ENCODE measurements around the gene PLD3.

The PLD3 gene

GRCh38 chr19:40348961-40349507 lies 539 bp downstream of the PLD3 start:
- TF ChIP-seq, protein P1, sequence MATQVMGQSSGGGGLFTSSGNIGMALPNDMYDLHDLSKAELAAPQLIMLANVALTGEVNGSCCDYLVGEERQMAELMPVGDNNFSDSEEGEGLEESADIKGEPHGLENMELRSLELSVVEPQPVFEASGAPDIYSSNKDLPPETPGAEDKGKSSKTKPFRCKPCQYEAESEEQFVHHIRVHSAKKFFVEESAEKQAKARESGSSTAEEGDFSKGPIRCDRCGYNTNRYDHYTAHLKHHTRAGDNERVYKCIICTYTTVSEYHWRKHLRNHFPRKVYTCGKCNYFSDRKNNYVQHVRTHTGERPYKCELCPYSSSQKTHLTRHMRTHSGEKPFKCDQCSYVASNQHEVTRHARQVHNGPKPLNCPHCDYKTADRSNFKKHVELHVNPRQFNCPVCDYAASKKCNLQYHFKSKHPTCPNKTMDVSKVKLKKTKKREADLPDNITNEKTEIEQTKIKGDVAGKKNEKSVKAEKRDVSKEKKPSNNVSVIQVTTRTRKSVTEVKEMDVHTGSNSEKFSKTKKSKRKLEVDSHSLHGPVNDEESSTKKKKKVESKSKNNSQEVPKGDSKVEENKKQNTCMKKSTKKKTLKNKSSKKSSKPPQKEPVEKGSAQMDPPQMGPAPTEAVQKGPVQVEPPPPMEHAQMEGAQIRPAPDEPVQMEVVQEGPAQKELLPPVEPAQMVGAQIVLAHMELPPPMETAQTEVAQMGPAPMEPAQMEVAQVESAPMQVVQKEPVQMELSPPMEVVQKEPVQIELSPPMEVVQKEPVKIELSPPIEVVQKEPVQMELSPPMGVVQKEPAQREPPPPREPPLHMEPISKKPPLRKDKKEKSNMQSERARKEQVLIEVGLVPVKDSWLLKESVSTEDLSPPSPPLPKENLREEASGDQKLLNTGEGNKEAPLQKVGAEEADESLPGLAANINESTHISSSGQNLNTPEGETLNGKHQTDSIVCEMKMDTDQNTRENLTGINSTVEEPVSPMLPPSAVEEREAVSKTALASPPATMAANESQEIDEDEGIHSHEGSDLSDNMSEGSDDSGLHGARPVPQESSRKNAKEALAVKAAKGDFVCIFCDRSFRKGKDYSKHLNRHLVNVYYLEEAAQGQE (IDR thresholded peaks at IDR 0.05; ENCODE audit: low read depth) = no peak
- TF ChIP-seq TCF12 (IDR thresholded peaks at IDR 0.05; ENCODE audit: low read depth) = no peak
- no peak for TF ChIP-seq CEBPB (IDR thresholded peaks at IDR 0.05)
- TF ChIP-seq EP300 (IDR thresholded peaks at IDR 0.05; ENCODE audit: borderline replicate concordance) = no peak
- TF ChIP-seq RAD21 (IDR thresholded peaks at IDR 0.05; ENCODE audit: low read depth) = no peak
- TF ChIP-seq USF1 (IDR thresholded peaks at IDR 0.05) = no peak
- no peak for TF ChIP-seq NFIC (IDR thresholded peaks at IDR 0.05)
- no peak for TF ChIP-seq MAX (IDR thresholded peaks at IDR 0.05)
- TF ChIP-seq TEAD4 (IDR thresholded peaks at IDR 0.05) = no peak
- no peak for TF ChIP-seq CREB1 (IDR thresholded peaks at IDR 0.05; ENCODE audit: low read depth)
- no peak for TF ChIP-seq YY1 (IDR thresholded peaks at IDR 0.05; ENCODE audit: low read depth)
- TF ChIP-seq FOXM1 (IDR thresholded peaks at IDR 0.05; ENCODE audit: borderline replicate concordance, low read depth) = no peak
- no peak for TF ChIP-seq EGR1 (IDR thresholded peaks at IDR 0.05)
- TF ChIP-seq ZBTB7A (IDR thresholded peaks at IDR 0.05; ENCODE audit: low read depth) = no peak
- TF ChIP-seq TAF1 (IDR thresholded peaks at IDR 0.05; ENCODE audit: low read depth) = no peak

DNA sequence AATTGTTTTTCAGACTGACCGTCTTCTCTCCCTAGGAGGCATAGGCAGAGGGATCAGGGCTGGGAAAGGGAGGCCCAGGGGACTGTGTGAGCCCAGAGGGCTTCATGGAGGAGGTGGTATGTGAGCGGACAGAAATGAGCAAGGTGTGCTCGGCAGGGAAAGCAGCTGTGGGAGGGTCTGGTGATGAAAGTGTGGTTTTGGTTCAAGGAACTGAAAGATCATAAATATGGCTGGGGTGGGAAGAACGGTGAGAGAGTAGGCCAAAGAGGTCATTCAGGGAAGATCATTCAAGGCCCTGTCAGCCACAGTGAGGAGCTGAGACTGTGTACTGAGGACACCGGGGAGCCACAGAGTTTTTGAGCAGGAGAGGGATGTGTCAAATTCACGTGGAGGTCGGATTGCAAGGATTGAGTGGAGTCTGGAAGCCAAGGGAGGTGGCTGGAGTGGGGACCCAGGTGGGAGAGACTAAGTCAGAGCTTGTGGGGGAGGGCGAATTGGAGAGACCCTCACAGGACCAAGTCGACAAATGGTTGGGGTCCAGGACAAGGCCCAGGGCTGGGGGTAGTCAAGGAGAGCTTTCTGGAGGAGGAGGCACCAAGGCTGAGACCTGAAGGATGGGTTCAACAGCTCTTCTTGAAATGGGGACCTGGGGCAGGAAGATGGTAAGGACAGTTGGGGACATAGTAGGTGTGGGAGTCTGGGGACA lies 7.6 kb downstream of the PLD3 start:
- no peak for TF ChIP-seq TEAD4 (IDR thresholded peaks at IDR 0.05)
- TF ChIP-seq EGR1 (IDR thresholded peaks at IDR 0.05) = no peak
- TF ChIP-seq NFIC (IDR thresholded peaks at IDR 0.05) = no peak
- no peak for TF ChIP-seq EP300 (IDR thresholded peaks at IDR 0.05; ENCODE audit: borderline replicate concordance)
- TF ChIP-seq FOXM1 (IDR thresholded peaks at IDR 0.05; ENCODE audit: borderline replicate concordance, low read depth) = no peak
- TF ChIP-seq TAF1 (IDR thresholded peaks at IDR 0.05; ENCODE audit: low read depth) = no peak
- no peak for TF ChIP-seq RAD21 (IDR thresholded peaks at IDR 0.05; ENCODE audit: low read depth)
- no peak for TF ChIP-seq ZBTB7A (IDR thresholded peaks at IDR 0.05; ENCODE audit: low read depth)
- TF ChIP-seq YY1 (IDR thresholded peaks at IDR 0.05; ENCODE audit: low read depth) = no peak
- TF ChIP-seq MAX (IDR thresholded peaks at IDR 0.05) = no peak

- no peak for TF ChIP-seq EGR1 (IDR thresholded peaks at IDR 0.05)
- TF ChIP-seq, protein P1 (IDR thresholded peaks at IDR 0.05; ENCODE audit: low read depth) = no peak
- TF ChIP-seq CEBPB (IDR thresholded peaks at IDR 0.05) = no peak
- TF ChIP-seq TAF1 (IDR thresholded peaks at IDR 0.05; ENCODE audit: low read depth) = no peak
- TF ChIP-seq TCF12 (IDR thresholded peaks at IDR 0.05; ENCODE audit: low read depth) = no peak
- no peak for TF ChIP-seq CREB1 (IDR thresholded peaks at IDR 0.05; ENCODE audit: low read depth)
- no peak for TF ChIP-seq ZBTB7A (IDR thresholded peaks at IDR 0.05; ENCODE audit: low read depth)
- no peak for TF ChIP-seq FOXM1 (IDR thresholded peaks at IDR 0.05; ENCODE audit: borderline replicate concordance, low read depth)
- no peak for TF ChIP-seq USF1 (IDR thresholded peaks at IDR 0.05)
- TF ChIP-seq EP300 (IDR thresholded peaks at IDR 0.05; ENCODE audit: borderline replicate concordance) = no peak
- no peak for TF ChIP-seq RAD21 (IDR thresholded peaks at IDR 0.05; ENCODE audit: low read depth)
- TF ChIP-seq NFIC (IDR thresholded peaks at IDR 0.05) = no peak
- TF ChIP-seq MAX (IDR thresholded peaks at IDR 0.05) = no peak
- no peak for TF ChIP-seq TEAD4 (IDR thresholded peaks at IDR 0.05)
- no peak for TF ChIP-seq YY1 (IDR thresholded peaks at IDR 0.05; ENCODE audit: low read depth)
These were observed 8.4 kb downstream of the PLD3 start for GRCh38 chr19:40356681-40357595.

DNA sequence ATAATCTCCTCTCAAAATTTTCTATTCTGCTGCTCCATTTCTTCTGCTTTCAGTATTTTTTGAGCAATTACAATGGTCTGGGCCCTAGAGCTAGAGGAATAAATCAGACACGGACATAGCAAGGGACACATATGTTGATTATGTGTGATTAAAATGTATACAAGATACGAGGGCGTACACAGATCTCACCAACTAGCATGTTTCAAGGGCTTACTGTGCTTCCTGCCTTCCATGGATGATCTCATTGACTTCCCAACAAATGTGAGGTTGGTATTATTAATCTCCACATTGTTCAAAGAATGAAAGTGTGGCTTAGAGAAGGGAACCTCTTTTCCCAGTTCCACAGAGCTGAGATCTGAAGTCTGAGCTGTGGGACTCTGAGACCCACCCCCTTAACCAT lies 9.1 kb downstream of the PLD3 start:
- TF ChIP-seq FOXM1 (IDR thresholded peaks at IDR 0.05; ENCODE audit: borderline replicate concordance, low read depth) (no peak), USF1 (IDR thresholded peaks at IDR 0.05) (no peak), TCF12 (IDR thresholded peaks at IDR 0.05; ENCODE audit: low read depth) (no peak), CEBPB (IDR thresholded peaks at IDR 0.05) (no peak), RAD21 (IDR thresholded peaks at IDR 0.05; ENCODE audit: low read depth) (no peak), MAX (IDR thresholded peaks at IDR 0.05) (no peak), EP300 (IDR thresholded peaks at IDR 0.05; ENCODE audit: borderline replicate concordance) (no peak), YY1 (IDR thresholded peaks at IDR 0.05; ENCODE audit: low read depth) (no peak)

All from Ishikawa (cell line).